Measurements from ENCODE around the gene FYB1. TPM values are rescaled to one million over a fixed set of nuclear protein-coding genes. Genes with fewer than 3 reads are reported as not detected.

The FYB1 gene
- total RNA-seq, 1 experiment from 2014 or later, result 0.42 TPM

GRCh38 chr5:39191216-39191615 lies 28.1 kb downstream of the FYB1 start:
- Histone ChIP-seq H3K9me3 (ENCODE audit: control insufficient read depth in 1 of 2, insufficient read depth in 1 of 2, low read depth in 1 of 2, low read length in 2 of 2) (no peaks in the 10 kb centered on the region), H3K27ac (ENCODE audit: low read depth, low read length) (no peak overlapping the region), H3K9me2 (ENCODE audit: insufficient read depth) (no peaks in the 10 kb centered on the region), H3K36me3 (ENCODE audit: control insufficient read depth in 1 of 2, insufficient read depth in 2 of 2, low read length in 2 of 2) (no peaks in the 10 kb centered on the region), H3K9ac (ENCODE audit: low read length) (no peak overlapping the region), H3K4me3 (replicated peaks in 1 of 2; ENCODE audit: low read depth in 1 of 2, low read length in 2 of 2) (no peak overlapping the region), H3K79me2 (ENCODE audit: insufficient read depth, low read length) (no peaks in the 10 kb centered on the region), H3K27me3 (ENCODE audit: insufficient read depth, low read length) (no peaks in the 10 kb centered on the region), H3K4me2 (ENCODE audit: low read length) (no peak overlapping the region), H4K20me1 (ENCODE audit: insufficient read depth) (no peaks in the 10 kb centered on the region), H2AFZ (ENCODE audit: low read depth, low read length, poor library complexity, severe bottlenecking) (no peak overlapping the region), H3K4me1 (ENCODE audit: control insufficient read depth in 1 of 2, insufficient read depth in 2 of 2, low read length in 2 of 2) (peaks cover 0 to under 1% of the 10 kb centered on the region in 2 experiments; a peak in 1 of 4 replicates)
- no TSS peak for BruUV-seq (replicated peaks)
- TF ChIP-seq FOSL1 (IDR thresholded peaks at IDR 0.05; ENCODE audit: low read depth) (no peak), POLR2AphosphoS5 (IDR thresholded peaks at IDR 0.05; ENCODE audit: low read depth, low read length) (no peak), MAX (IDR thresholded peaks at IDR 0.05) (no peak), ATF3 (IDR thresholded peaks at IDR 0.05) (no peak), POLR2A (IDR thresholded peaks at IDR 0.05; ENCODE audit: borderline replicate concordance, extremely low read depth, insufficient read depth, insufficient read length) (no peak), TCF7L2 (IDR thresholded peaks at IDR 0.05; ENCODE audit: borderline replicate concordance, extremely low read depth, insufficient read depth, insufficient read length) (no peak), EGR1 (IDR thresholded peaks at IDR 0.05; ENCODE audit: low read depth) (no peak), SP1 (IDR thresholded peaks at IDR 0.05; ENCODE audit: low read depth) (no peak), SRF (IDR thresholded peaks at IDR 0.05; ENCODE audit: low read depth) (no peak), JUND (IDR thresholded peaks at IDR 0.05) (no peak), CEBPB (IDR thresholded peaks at IDR 0.05; ENCODE audit: low read depth) (no peak)
- ChIA-PET RAD21 (ENCODE audit: low non-redundant PET in 1 of 2, low total read pairs in 2 of 2, uncharacterized antibody in 2 of 2, unreplicated experiment in 2 of 2) (no interaction called here), POLR2A (no interaction called here), CTCF (interaction anchor here (0.6 kb wide), 1 partner anchor 10 kb away, joined by 4 read pairs; no protein-coding TSS in a partner anchor)
- DNase-seq (ENCODE audit: low read depth, low spot score) (no peak), ATAC-seq (no peak)
- intact Hi-C loops (cut with micrococcal nuclease), result no loop called here

All from HCT116 (cell line).